Small intestine (tissue), 7 donors: ENCODE results near the gene VENTX. TPM values are rescaled to one million over a fixed set of nuclear protein-coding genes. Genes with fewer than 3 reads are reported as not detected.
A peak's percentile ranks its signal among the peaks of the same experiment; 100 is the strongest.

Source experiments
- DNase-seq, 2 donors: peaks; one replicate each; pipeline versions ENCODE4 v3.0.0 to v3.0.0-alpha.2; 2013
- FAIRE-seq: peaks from 2 replicates; lab custom pipeline; 2012; peaks lifted over from hg19 to GRCh38; lab: Jason Lieb, UNC
- H3K27ac ChIP-seq, 3 donors: one replicate each; pipeline ENCODE4 v1.5.1; 2013; ENCODE audit warnings: low read length in 2 of 3, mild to moderate bottlenecking in 2 of 3, control low read depth in 1 of 3, inconsistent platforms in 1 of 3, low read depth in 1 of 3, moderate library complexity in 1 of 3
- H3K27me3 ChIP-seq, 3 donors: one replicate each; pipeline ENCODE4 v1.6.1; 2013; ENCODE audit warnings: low read length in 3 of 3, inconsistent platforms in 1 of 3; ENCODE audit not compliant: control insufficient read depth in 3 of 3, insufficient read depth in 3 of 3
- H3K36me3 ChIP-seq, 3 donors: one replicate each; pipeline ENCODE4 v1.6.1; 2013; ENCODE audit warnings: low read length in 3 of 3, inconsistent platforms in 1 of 3, low read depth in 1 of 3, mild to moderate bottlenecking in 1 of 3, moderate library complexity in 1 of 3; ENCODE audit not compliant: control insufficient read depth in 3 of 3, insufficient read depth in 2 of 3
- H3K4me1 ChIP-seq, 3 donors: one replicate each; pipeline ENCODE4 v1.6.1; 2013; ENCODE audit warnings: low read length in 2 of 3, inconsistent platforms in 1 of 3, low read depth in 1 of 3, mild to moderate bottlenecking in 1 of 3, moderate library complexity in 1 of 3; ENCODE audit not compliant: control insufficient read depth in 3 of 3, insufficient read depth in 2 of 3
- H3K4me3 ChIP-seq, 3 donors: one replicate each; pipeline ENCODE4 v1.5.1; 2013; ENCODE audit warnings: low read length in 3 of 3, control low read depth in 1 of 3, inconsistent platforms in 1 of 3, low read depth in 1 of 3, mild to moderate bottlenecking in 1 of 3, moderate library complexity in 1 of 3
- H3K9me3 ChIP-seq, 2 donors: one replicate each; pipeline ENCODE4 v1.6.1; 2013; ENCODE audit warnings: low read depth in 1 of 2, low read length in 1 of 2; ENCODE audit not compliant: control insufficient read depth in 2 of 2, insufficient read depth in 1 of 2
- WGBS, 3 donors: extraction: QIAGEN DNeasy Blood & Tissue Kit; methylation state at CpG; one replicate each; pipeline ENCODE4 v1.1.7; 2013; 5-methylcytosine and 5-hydroxymethylcytosine counted together
- polyA plus RNA-seq, 4 donors: library from polyadenylated mRNA; stranded (reverse) in 3 of 4; unstranded in 1 of 4; fragments of 200-250 nt in 3 of 4; fragments of 120-200 nt in 1 of 4; gene quantifications; one replicate each; pipeline versions ENCODE4 v1.2.1 to v1.2.3, GENCODE V29; 2013
- donor health status: healthy with polysubstance abuse.
- donor health status: control.
- donor health status: control.
- donor health status: Bipolar disorder and iron deficiency.
- donor health status: healthy.

VENTX gene
- polyA plus RNA-seq, 4 donors, result 0.19 to 0.30 TPM; not detected in 2

GRCh38 chr10:133226251-133226808 lies 11.3 kb upstream of the VENTX start:
- H3K9me3 ChIP-seq, result no peaks in the 10 kb centered on the region
- H3K27me3 ChIP-seq, result peaks cover 12 to 30% (median 14%) of the 10 kb centered on the region in 3 donors
- DNase-seq (no peak), FAIRE-seq (no peak)
- H3K4me1 ChIP-seq, result peaks cover 0 to 2% (median 0%) of the 10 kb centered on the region in 3 donors
- no peak overlapping the region for H3K27ac ChIP-seq
- H3K4me3 ChIP-seq, result no peak overlapping the region
- 56 to 59% (median 57%) methylated on average over 30 of the region's 30 CpGs for WGBS, 3 donors
- H3K36me3 ChIP-seq, result peaks cover 0 to 8% (median 0%) of the 10 kb centered on the region in 3 donors

- peaks cover 0 to 7% (median 0%) of the 10 kb centered on the region in 3 donors for H3K36me3 ChIP-seq
- H3K4me1 ChIP-seq, result peaks cover 0 to 5% (median 0%) of the 10 kb centered on the region in 3 donors
- no peak overlapping the region for H3K4me3 ChIP-seq
- FAIRE-seq (no peak), DNase-seq (no peak)
- 87 to 89% (median 87%) methylated on average over 20 to 21 of the region's 21 CpGs for WGBS, 3 donors
- no peaks in the 10 kb centered on the region for H3K9me3 ChIP-seq
- no peak overlapping the region for H3K27ac ChIP-seq
- H3K27me3 ChIP-seq, result peaks cover 12 to 39% (median 23%) of the 10 kb centered on the region in 3 donors
Measured at GRCh38 chr10:133227256-133227655, 10.4 kb upstream of the VENTX start.

- peaks cover 0 to 6% (median 0%) of the 10 kb centered on the region in 3 donors for H3K36me3 ChIP-seq
- H3K27me3 ChIP-seq, result peaks cover 12 to 56% (median 30%) of the 10 kb centered on the region in 3 donors
- DNase-seq (no peak), FAIRE-seq (no peak)
- no peak overlapping the region for H3K27ac ChIP-seq
- peaks cover 0 to 5% (median 0%) of the 10 kb centered on the region in 3 donors for H3K4me1 ChIP-seq
- no peak overlapping the region for H3K4me3 ChIP-seq
- WGBS, 3 donors, result 6 to 14% (median 12%) methylated on average over 51 to 58 of the region's 58 CpGs
- H3K9me3 ChIP-seq, result no peaks in the 10 kb centered on the region
Measured at GRCh38 chr10:133229265-133230043, 8.2 kb upstream of the VENTX start.

- DNase-seq, result no peak
Measured at GRCh38 chr10:133230044-133230361, 7.7 kb upstream of the VENTX start, which contains the start of gene UTF1. Gene UTF1 (plus strand): TSS chr10:133230217. CDS start chr10:133230289, 72 bp downstream.

GRCh38 chr10:133230387-133231195 lies 7.1 kb upstream of the VENTX start:
- peak; percentile 4 to 75 for DNase-seq
- H3K4me1 ChIP-seq, result peaks cover 0 to 5% (median 0%) of the 10 kb centered on the region in 3 donors
- FAIRE-seq, result no peak

More at GRCh38 chr10:133230044-133230361, 7.7 kb upstream of the VENTX start, which contains the start of gene UTF1:
- Histone ChIP-seq H3K27me3 (peaks cover 12 to 58% (median 26%) of the 10 kb centered on the region in 3 donors), H3K9me3 (no peaks in the 10 kb centered on the region), H3K4me1 (peaks cover 0 to 5% (median 0%) of the 10 kb centered on the region in 3 donors), H3K4me3 (peak within 1 kb of the TSS in 1 of 3 donors; percentile 16), H3K27ac (no peak within 1 kb of the TSS), H3K36me3 (peaks cover 0 to 2% (median 0%) of the 10 kb centered on the region in 3 donors)
- WGBS, 3 donors, result 2 to 4% (median 2%) methylated on average over 11 to 49 of the region's 49 CpGs
- FAIRE-seq, result no peak

GRCh38 chr10:133231244-133231945 lies 6.3 kb upstream of the VENTX start:
- Histone ChIP-seq H3K4me3 (no peak overlapping the region), H3K4me1 (peaks cover 0 to 11% (median 0%) of the 10 kb centered on the region in 3 donors), H3K27me3 (peaks cover 17 to 69% (median 33%) of the 10 kb centered on the region in 3 donors), H3K36me3 (no peaks in the 10 kb centered on the region), H3K9me3 (no peaks in the 10 kb centered on the region), H3K27ac (no peak overlapping the region)
- DNase-seq (no peak), FAIRE-seq (no peak)
- WGBS, 3 donors, result 17 to 30% (median 21%) methylated on average over 34 to 44 of the region's 44 CpGs

More at GRCh38 chr10:133230387-133231195, 7.1 kb upstream of the VENTX start:
- Histone ChIP-seq H3K27me3 (peaks cover 14 to 64% (median 31%) of the 10 kb centered on the region in 3 donors), H3K4me3 (peak overlapping the region in 1 of 3 donors; percentile 16), H3K9me3 (no peaks in the 10 kb centered on the region), H3K36me3 (no peaks in the 10 kb centered on the region), H3K27ac (no peak overlapping the region)
- WGBS, 3 donors, result 0 to 5% (median 3%) methylated on average over 23 to 122 of the region's 122 CpGs

- H3K9me3 ChIP-seq, result no peaks in the 10 kb centered on the region
- H3K27ac ChIP-seq, result no peak overlapping the region
- DNase-seq, result no peak
- peaks cover 23 to 72% (median 39%) of the 10 kb centered on the region in 3 donors for H3K27me3 ChIP-seq
- no peaks in the 10 kb centered on the region for H3K36me3 ChIP-seq
- WGBS, 3 donors, result 47 to 66% (median 51%) methylated on average over 11 of the region's 11 CpGs
- H3K4me1 ChIP-seq, result peaks cover 0 to 13% (median 0%) of the 10 kb centered on the region in 3 donors
- no peak overlapping the region for H3K4me3 ChIP-seq
- FAIRE-seq, result no peak
Measured at GRCh38 chr10:133231946-133232574, 5.6 kb upstream of the VENTX start.
